Nephron progenitor cell (in vitro differentiated cells): Measurements from ENCODE around the gene ESRRG.

Source experiments
- DNase-seq: peaks from one replicate; pipeline ENCODE4 v3.0.0; 2021
- H3K27ac Mint-ChIP-seq: 2 replicates; pipeline ENCODE4 v1.8.0; 2021; ENCODE audit warnings: mild to moderate bottlenecking, moderate library complexity, mixed read lengths
- H3K27me3 Mint-ChIP-seq: 2 replicates; pipeline ENCODE4 v1.8.0; 2021; ENCODE audit warnings: mild to moderate bottlenecking, low read depth, mixed read lengths; ENCODE audit not compliant: poor library complexity
- H3K36me3 Mint-ChIP-seq: 2 replicates; pipeline ENCODE4 v1.8.0; 2021; ENCODE audit warnings: low read depth, mixed read lengths
- H3K4me1 Mint-ChIP-seq: 2 replicates; pipeline ENCODE4 v1.8.0; 2021; ENCODE audit warnings: mixed read lengths
- H3K4me3 Mint-ChIP-seq: 2 replicates; pipeline ENCODE4 v1.8.0; 2021; ENCODE audit warnings: mild to moderate bottlenecking, moderate library complexity, mixed read lengths
- H3K9me3 Mint-ChIP-seq: 2 replicates; pipeline ENCODE4 v1.8.0; 2021; ENCODE audit warnings: mild to moderate bottlenecking, moderate library complexity, mixed read lengths
- TF ChIP-seq, protein P1 (sequence below): fragments of 200-600 bp; sonication (generic); IDR thresholded peaks from 2 replicates; pipeline ENCODE4 v1.5.0; 2021; ENCODE audit warnings: antibody characterized with exemption

ESRRG gene

DNA sequence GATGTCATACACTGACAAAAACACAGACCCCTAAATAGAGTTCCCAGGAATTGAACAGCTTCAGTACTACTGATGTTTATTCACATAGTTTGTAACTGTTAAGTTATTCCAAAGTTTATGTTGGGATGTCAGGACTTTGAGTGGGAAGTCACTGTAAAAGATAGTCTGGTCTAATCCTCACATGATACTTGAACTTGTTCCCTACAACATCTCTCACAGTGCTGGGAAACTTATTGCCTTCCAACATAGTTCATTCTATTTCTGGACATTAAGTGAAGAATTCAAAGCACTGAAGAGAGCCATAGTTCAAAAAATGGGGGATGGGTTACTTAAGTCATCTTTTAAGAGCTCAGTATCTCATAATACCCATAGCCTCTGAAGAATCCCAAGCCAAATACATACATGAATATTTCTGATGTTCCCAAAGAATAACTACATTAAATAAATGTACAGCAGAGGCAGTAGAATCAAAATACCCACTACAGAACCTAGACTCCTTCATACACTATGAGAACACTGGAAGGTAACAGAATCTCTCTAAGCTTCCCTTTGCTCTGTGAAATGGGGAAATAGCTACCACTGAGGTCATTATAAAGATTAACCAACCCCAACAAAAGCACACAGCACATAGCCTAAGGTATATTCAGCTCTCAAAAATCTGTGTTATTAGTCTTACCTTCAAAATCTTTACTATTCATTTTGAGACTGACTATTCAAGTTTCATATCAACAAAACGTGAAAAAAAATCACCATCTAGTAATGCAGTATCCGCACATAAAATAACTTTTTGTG, 81.4 kb downstream of the ESRRG start:
- no peak overlapping the region for H3K4me3 Mint-ChIP-seq

DNA sequence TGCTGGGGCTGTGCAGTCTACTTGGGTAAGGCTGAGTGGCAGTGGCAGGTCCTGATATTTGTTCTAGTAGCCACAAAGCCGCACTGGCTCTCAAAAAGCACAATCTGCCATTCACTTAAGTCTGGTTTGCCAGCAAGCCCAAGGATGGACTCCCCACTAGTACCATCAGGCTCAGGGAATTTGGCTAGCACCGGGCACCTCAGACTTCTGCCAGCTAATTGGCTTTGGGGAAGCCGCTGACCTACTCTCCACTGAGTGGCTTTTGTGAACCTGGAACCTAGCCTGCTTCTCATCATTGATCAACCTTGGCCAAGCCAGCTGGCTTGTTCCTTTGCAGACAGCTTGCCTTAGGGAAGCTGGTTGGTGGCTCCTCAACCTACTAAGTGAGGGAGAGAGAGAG, 83.1 kb downstream of the ESRRG start:
- Mint-ChIP-seq H3K4me1 (no peaks in the 10 kb centered on the region), H3K36me3 (no peaks in the 10 kb centered on the region), H3K9me3 (no peaks in the 10 kb centered on the region), H3K4me3 (no peak overlapping the region), H3K27me3 (no peaks in the 10 kb centered on the region), H3K27ac (no peak overlapping the region)
- DNase-seq, result no peak
- TF ChIP-seq, protein P1, sequence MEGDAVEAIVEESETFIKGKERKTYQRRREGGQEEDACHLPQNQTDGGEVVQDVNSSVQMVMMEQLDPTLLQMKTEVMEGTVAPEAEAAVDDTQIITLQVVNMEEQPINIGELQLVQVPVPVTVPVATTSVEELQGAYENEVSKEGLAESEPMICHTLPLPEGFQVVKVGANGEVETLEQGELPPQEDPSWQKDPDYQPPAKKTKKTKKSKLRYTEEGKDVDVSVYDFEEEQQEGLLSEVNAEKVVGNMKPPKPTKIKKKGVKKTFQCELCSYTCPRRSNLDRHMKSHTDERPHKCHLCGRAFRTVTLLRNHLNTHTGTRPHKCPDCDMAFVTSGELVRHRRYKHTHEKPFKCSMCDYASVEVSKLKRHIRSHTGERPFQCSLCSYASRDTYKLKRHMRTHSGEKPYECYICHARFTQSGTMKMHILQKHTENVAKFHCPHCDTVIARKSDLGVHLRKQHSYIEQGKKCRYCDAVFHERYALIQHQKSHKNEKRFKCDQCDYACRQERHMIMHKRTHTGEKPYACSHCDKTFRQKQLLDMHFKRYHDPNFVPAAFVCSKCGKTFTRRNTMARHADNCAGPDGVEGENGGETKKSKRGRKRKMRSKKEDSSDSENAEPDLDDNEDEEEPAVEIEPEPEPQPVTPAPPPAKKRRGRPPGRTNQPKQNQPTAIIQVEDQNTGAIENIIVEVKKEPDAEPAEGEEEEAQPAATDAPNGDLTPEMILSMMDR, result no peak

More for the DNA sequence above, 81.4 kb downstream of the ESRRG start:
- H3K4me1 Mint-ChIP-seq, result no peaks in the 10 kb centered on the region
- no peak overlapping the region for H3K27ac Mint-ChIP-seq
- no peaks in the 10 kb centered on the region for H3K9me3 Mint-ChIP-seq
- no peaks in the 10 kb centered on the region for H3K27me3 Mint-ChIP-seq
- no peaks in the 10 kb centered on the region for H3K36me3 Mint-ChIP-seq
- no peak for DNase-seq
- TF ChIP-seq, protein P1, result no peak

DNA sequence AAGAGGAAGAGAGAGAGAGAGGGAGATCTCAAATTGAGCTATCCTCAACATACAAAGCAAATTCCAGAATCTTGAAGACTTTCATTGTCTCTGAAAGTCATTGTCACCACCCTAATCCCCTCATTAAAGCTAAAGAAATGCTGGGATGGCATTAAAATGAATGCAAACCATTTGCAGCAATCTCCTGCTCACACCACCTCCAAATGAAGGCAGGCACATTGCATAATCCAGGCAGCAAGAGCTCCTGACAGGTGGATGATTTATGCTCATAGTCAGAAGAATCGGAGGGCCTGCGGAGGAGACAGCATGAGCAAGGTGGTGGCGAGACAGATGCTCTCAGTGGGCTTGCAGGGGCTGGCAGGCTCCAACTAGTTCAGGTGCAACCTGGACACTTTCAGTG, 90.2 kb downstream of the ESRRG start:
- no peak overlapping the region for H3K27ac Mint-ChIP-seq
- no peak for DNase-seq
- no peaks in the 10 kb centered on the region for H3K36me3 Mint-ChIP-seq
- TF ChIP-seq, protein P1, result no peak
- H3K4me3 Mint-ChIP-seq, result no peak overlapping the region
- no peaks in the 10 kb centered on the region for H3K9me3 Mint-ChIP-seq
- H3K27me3 Mint-ChIP-seq, result no peaks in the 10 kb centered on the region
- no peaks in the 10 kb centered on the region for H3K4me1 Mint-ChIP-seq

DNA sequence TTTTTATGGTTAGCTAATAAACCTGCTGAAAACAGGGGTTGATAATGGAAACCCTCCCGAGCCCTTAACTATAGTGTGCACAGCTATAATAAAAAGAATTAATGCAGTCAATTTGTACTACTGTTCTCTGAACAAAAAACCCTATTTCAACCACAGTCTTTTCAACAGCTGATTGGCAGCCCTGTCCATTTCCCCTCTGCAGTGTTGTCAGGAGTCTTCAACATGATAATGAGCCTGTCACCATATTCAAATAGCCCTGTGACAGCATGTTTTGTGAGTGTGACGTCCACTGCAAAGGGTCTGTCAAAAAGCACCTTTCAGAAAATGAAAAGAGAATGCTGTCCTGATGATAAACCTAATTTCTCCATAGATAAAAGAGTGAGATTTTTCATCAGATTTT, 92.7 kb downstream of the ESRRG start:
- Mint-ChIP-seq H3K27me3 (no peaks in the 10 kb centered on the region), H3K27ac (no peak overlapping the region), H3K36me3 (no peaks in the 10 kb centered on the region), H3K4me1 (no peaks in the 10 kb centered on the region), H3K4me3 (no peak overlapping the region), H3K9me3 (no peaks in the 10 kb centered on the region)
- TF ChIP-seq, protein P1, result no peak
- no peak for DNase-seq

DNA sequence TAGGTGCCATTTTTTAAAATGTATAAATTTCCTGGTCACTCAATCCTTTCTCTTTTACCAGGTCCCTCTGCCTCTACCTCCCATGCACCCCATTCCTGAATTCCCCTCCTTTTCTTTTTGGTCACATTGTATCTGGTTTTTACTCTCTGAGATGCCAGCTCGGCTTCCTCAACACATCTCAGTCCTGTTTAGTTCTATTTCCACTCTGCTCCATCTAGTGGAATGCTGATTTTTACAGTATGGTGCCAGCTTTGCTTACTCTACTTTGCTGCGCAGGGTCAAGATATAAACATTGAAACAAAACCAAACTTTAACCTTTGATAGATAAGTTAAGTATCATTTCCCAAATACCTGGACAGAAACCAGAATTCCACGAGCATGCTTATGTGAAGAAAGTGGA, 96.0 kb downstream of the ESRRG start:
- Mint-ChIP-seq H3K27ac (no peak overlapping the region), H3K4me1 (no peaks in the 10 kb centered on the region), H3K36me3 (no peaks in the 10 kb centered on the region), H3K9me3 (no peaks in the 10 kb centered on the region), H3K4me3 (no peak overlapping the region), H3K27me3 (no peaks in the 10 kb centered on the region)
- TF ChIP-seq, protein P1, result no peak
- DNase-seq, result no peak

DNA sequence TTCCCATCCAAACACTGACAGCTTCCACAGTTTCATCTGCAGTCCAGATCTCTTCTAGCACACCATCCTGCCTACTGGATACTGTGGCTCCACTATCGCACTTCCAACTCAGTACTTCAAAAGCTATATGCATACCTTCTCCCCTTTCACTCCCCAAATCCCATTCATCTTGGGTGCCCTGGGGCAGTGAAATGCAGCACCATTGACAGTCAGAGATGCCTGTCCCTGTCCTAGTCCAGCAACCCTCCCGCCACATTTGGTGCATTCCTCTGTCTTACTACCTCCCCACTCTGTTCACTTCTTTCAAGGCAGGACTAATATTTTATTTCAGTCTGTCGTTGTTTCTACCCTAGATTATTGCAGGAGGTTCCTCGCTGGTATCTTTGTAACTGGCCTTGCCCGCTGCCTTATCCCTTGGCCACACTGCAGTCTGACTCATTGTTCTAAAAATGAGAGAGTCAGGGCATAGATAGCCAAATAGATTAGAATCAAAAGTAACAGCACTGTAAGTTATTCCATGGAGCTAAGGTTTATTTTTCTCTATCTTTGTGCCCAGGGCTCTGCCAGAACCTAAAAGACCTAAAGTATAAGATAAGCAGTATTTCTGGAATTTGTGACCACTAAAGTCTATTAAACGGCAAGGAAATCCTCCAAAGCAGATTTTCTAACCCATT, 96.7 kb downstream of the ESRRG start:
- Mint-ChIP-seq H3K27me3 (no peaks in the 10 kb centered on the region), H3K4me1 (no peaks in the 10 kb centered on the region), H3K27ac (no peak overlapping the region), H3K9me3 (no peaks in the 10 kb centered on the region), H3K36me3 (no peaks in the 10 kb centered on the region), H3K4me3 (no peak overlapping the region)
- TF ChIP-seq, protein P1, result no peak
- no peak for DNase-seq
